Transverse colon (tissue), 4 donors: Measurements from ENCODE around the gene ANG. TPM values are rescaled to one million over a fixed set of nuclear protein-coding genes. Genes with fewer than 3 reads are reported as not detected.

ENCODE experiments used
- DNase-seq: peaks from one replicate; pipeline ENCODE4 v3.0.0-alpha.2; 2019
- H3K27ac ChIP-seq, 4 donors: fragments of 200-600 bp; sonication (generic); 2 replicates each; pipeline ENCODE4 v1.5.1; 2016 to 2018; ENCODE audit warnings: inconsistent platforms in 4 of 4
- H3K27me3 ChIP-seq: fragments of 200-600 bp; sonication (generic); 2 replicates; pipeline ENCODE4 v1.5.1; 2017; ENCODE audit warnings: inconsistent platforms
- H3K36me3 ChIP-seq, 4 donors: fragments of 200-600 bp; sonication (generic); 2 replicates each; pipeline ENCODE4 v1.5.1; 2017 to 2019; ENCODE audit warnings: inconsistent platforms in 4 of 4
- H3K4me1 ChIP-seq, 4 donors: fragments of 200-600 bp; sonication (generic); 2 replicates each; pipeline ENCODE4 v1.5.1; 2017 to 2020; ENCODE audit warnings: inconsistent platforms in 4 of 4
- H3K4me3 ChIP-seq, 4 donors: fragments of 200-600 bp; sonication (generic); 1 replicate in 1 of 4; 2 replicates in 3 of 4; pipeline versions ENCODE4 v1.5.1 to v1.6.1; 2017 to 2019; ENCODE audit warnings: inconsistent platforms in 4 of 4
- H3K9me3 ChIP-seq, 2 donors: fragments of 200-600 bp; sonication (generic); 2 replicates each; pipeline ENCODE4 v1.5.1; 2017 to 2019; ENCODE audit warnings: inconsistent platforms in 2 of 2
- CTCF ChIP-seq, 5 experiments: fragments of 200-600 bp in 3 of 5; fragments of 450-650 bp in 2 of 5; sonication (generic) in 3 of 5; IDR thresholded peaks; 1 replicate in 2 of 5; 2 replicates in 3 of 5; pipeline ENCODE4 v1.5.1; 2016 to 2017; ENCODE audit warnings: antibody characterized with exemption in 5 of 5, inconsistent platforms in 3 of 5, mild to moderate bottlenecking in 2 of 5, moderate library complexity in 1 of 5
- EP300 ChIP-seq: sonication (generic); formaldehyde crosslinking; IDR thresholded peaks from one replicate; pipeline ENCODE4 v1.6.1; 2017; ENCODE audit warnings: antibody characterized with exemption, low read depth
- POLR2A ChIP-seq: fragments of 450-650 bp; IDR thresholded peaks from one replicate; pipeline ENCODE4 v1.6.1; 2016; ENCODE audit warnings: antibody characterized with exemption, mild to moderate bottlenecking, moderate library complexity
- POLR2AphosphoS5 ChIP-seq, 3 donors: sonication (generic); formaldehyde crosslinking; IDR thresholded peaks; one replicate each; pipeline ENCODE4 v1.6.1; 2016; ENCODE audit warnings: antibody characterized with exemption in 3 of 3
- WGBS, 2 donors: methylation state at CpG; one replicate each; pipeline ENCODE4 v1.1.5; 2018; ENCODE audit warnings: low coverage in 1 of 2; 5-methylcytosine and 5-hydroxymethylcytosine counted together
- in situ Hi-C, 4 donors: fragments of 200-750 bp; cut with MboI; loops; one replicate each; pipeline versions ENCODE4 v1.15.0 to v1.15.1; 2017; ENCODE audit warnings: low sequenced_read_pairs in 3 of 4, low pct_ligation_motif_present in 1 of 4, low pct_unique_long_range_greater_than_20kb in 1 of 4
- intact Hi-C: fragments of 100-400 bp; cut with DNase I; formaldehyde crosslinking; loops from one replicate; pipeline ENCODE4 v1.15.1; 2023; ENCODE audit warnings: low total_unique reads
- total RNA-seq, 4 donors: library from RNA; depleted of rRNA; stranded (reverse); fragments of >200 nt; gene quantifications; one replicate each; pipeline ENCODE4 v1.1.0, GENCODE V29; 2016

Gene ANG
- total RNA-seq, 4 donors from 2014 or later = 10.5 to 37.1 (median 25.7) TPM

- TF ChIP-seq POLR2AphosphoS5 (IDR thresholded peaks at IDR 0.05) (no peak), EP300 (no peak), CTCF (IDR thresholded peaks at IDR 0.05) (no peak), POLR2A (no peak)
- H3K27ac ChIP-seq = no peak overlapping the region
- intact Hi-C loops (loop anchor here (10.0 kb wide), 2 partner anchors 163 to 177 kb away; no protein-coding TSS in a partner anchor), in situ Hi-C loops (loop anchor here in 2 of 4 donors (5.0 to 25.0 kb wide), 6 partner anchors 80 to 355 kb away; partner anchors contain the start of genes APEX1 (in 1 of the 2), CCNB1IP1 (in 1 of the 2), METTL17 (in 1 of the 2) and OSGEP (in 1 of the 2))
- peaks cover 0 to 34% (median 18%) of the 10 kb centered on the region in 4 donors for H3K4me1 ChIP-seq
- no peak for DNase-seq
- no peaks in the 10 kb centered on the region for H3K27me3 ChIP-seq
- no peak overlapping the region for H3K4me3 ChIP-seq
- 17 to 71% methylated on average over 1 to 7 of the region's 7 CpGs for whole genome bisulfite sequencing, 2 donors
- no peaks in the 10 kb centered on the region for H3K9me3 ChIP-seq
- H3K36me3 ChIP-seq = no peaks in the 10 kb centered on the region
Observed at GRCh38 chr14:20692116-20692751, 3.7 kb downstream of the ANG start.

- 76 to 91% methylated on average over 2 to 5 of the region's 5 CpGs for WGBS, 2 donors
- peaks cover 0 to under 1% (median 0%) of the 10 kb centered on the region in 4 donors for H3K4me1 ChIP-seq
- intact Hi-C loops = loop anchor here (10.0 kb wide), 2 partner anchors 158 to 182 kb away; no protein-coding TSS in a partner anchor
Observed at GRCh38 chr14:20696764-20697163, 8.2 kb downstream of the ANG start.

GRCh38 chr14:20697273-20698017 is 8.9 kb downstream of the ANG start:
- Histone ChIP-seq H3K9me3 (no peaks in the 10 kb centered on the region), H3K27me3 (no peaks in the 10 kb centered on the region), H3K4me3 (no peak overlapping the region), H3K27ac (no peak overlapping the region), H3K4me1 (no peaks in the 10 kb centered on the region), H3K36me3 (peaks cover 0 to 8% (median 0%) of the 10 kb centered on the region in 4 donors)
- TF ChIP-seq POLR2A = no peak
- no peak for TF ChIP-seq POLR2AphosphoS5 (IDR thresholded peaks at IDR 0.05)
- no peak for TF ChIP-seq EP300
- TF ChIP-seq CTCF (IDR thresholded peaks at IDR 0.05) = peak; percentile 50 to 78 (median 69)
- DNase-seq = peak; percentile 73
- in situ Hi-C loops (loop anchor here in 2 of 4 donors (10.0 to 25.0 kb wide), 5 partner anchors 157 to 360 kb away; partner anchors contain the start of genes APEX1 (in 1 of the 2), CCNB1IP1 (in 1 of the 2), METTL17 (in 1 of the 2) and OSGEP (in 1 of the 2)), intact Hi-C loops (loop anchor here (10.0 kb wide), 2 partner anchors 157 to 183 kb away; no protein-coding TSS in a partner anchor)
- 25 to 37% methylated on average over 5 to 6 of the region's 6 CpGs for WGBS, 2 donors

More at GRCh38 chr14:20696764-20697163, 8.2 kb downstream of the ANG start:
- H3K4me3 ChIP-seq = no peak overlapping the region
- H3K27me3 ChIP-seq = no peaks in the 10 kb centered on the region
- in situ Hi-C loops = loop anchor here in 2 of 4 donors (10.0 to 25.0 kb wide), 5 partner anchors 158 to 359 kb away; partner anchors contain the start of genes APEX1 (in 1 of the 2), CCNB1IP1 (in 1 of the 2), METTL17 (in 1 of the 2) and OSGEP (in 1 of the 2)
- peaks cover 0 to 8% (median 0%) of the 10 kb centered on the region in 4 donors for H3K36me3 ChIP-seq
- DNase-seq = no peak
- H3K27ac ChIP-seq = no peak overlapping the region
- TF ChIP-seq EP300 (no peak), POLR2A (no peak), POLR2AphosphoS5 (IDR thresholded peaks at IDR 0.05) (no peak), CTCF (IDR thresholded peaks at IDR 0.05) (no peak)
- H3K9me3 ChIP-seq = no peaks in the 10 kb centered on the region

GRCh38 chr14:20698018-20698329 is 9.4 kb downstream of the ANG start:
- intact Hi-C loops = loop anchor here (10.0 kb wide), 2 partner anchors 157 to 183 kb away; no protein-coding TSS in a partner anchor
- TF ChIP-seq POLR2A (no peak), CTCF (IDR thresholded peaks at IDR 0.05) (no peak), EP300 (no peak), POLR2AphosphoS5 (IDR thresholded peaks at IDR 0.05) (no peak)
- Histone ChIP-seq H3K4me1 (no peaks in the 10 kb centered on the region), H3K36me3 (peaks cover 0 to 8% (median 0%) of the 10 kb centered on the region in 4 donors), H3K4me3 (no peak overlapping the region), H3K9me3 (no peaks in the 10 kb centered on the region), H3K27me3 (no peaks in the 10 kb centered on the region), H3K27ac (no peak overlapping the region)
- in situ Hi-C loops = loop anchor here in 2 of 4 donors (10.0 to 25.0 kb wide), 5 partner anchors 157 to 361 kb away; partner anchors contain the start of genes APEX1 (in 1 of the 2), CCNB1IP1 (in 1 of the 2), METTL17 (in 1 of the 2) and OSGEP (in 1 of the 2)
- no peak for DNase-seq
